HCT116 (cell line): ENCODE results near the gene RNF114. TPM values are rescaled to one million over a fixed set of nuclear protein-coding genes. Genes with fewer than 3 reads are reported as not detected.

Source experiments
- ATAC-seq: fragments of 200-7000 bp; cut with Tn5 transposase; 2 replicates; pipeline ENCODE4 v1.9.1; 2020; ENCODE audit warnings: mild to moderate bottlenecking, moderate library complexity
- BruUV-seq: library from RNA; stranded (reverse); fragments of 400-500 nt; replicated peaks from 2 replicates; lab custom pipeline; 2021; lab: Mats Ljungman, UMichigan
- CTCF ChIA-PET: fragments of 300-600 bp; sonication (Branson Sonifier 250); formaldehyde crosslinking; loops from one replicate; lab custom pipeline; 2021; ENCODE audit warnings: antibody characterized with exemption; lab: Charles Lee
- POLR2A ChIA-PET: fragments of 300-600, 350-600 bp; sonication (Branson Sonifier 250); formaldehyde crosslinking; loops from one replicate; lab custom pipeline; 2021; ENCODE audit warnings: antibody characterized with exemption; lab: Charles Lee
- RAD21 ChIA-PET, 2 experiments: fragments of 300-600 bp; sonication (Branson Sonifier 250); formaldehyde crosslinking; loops; one replicate each; lab custom pipeline; 2023; ENCODE audit warnings: low total read pairs in 2 of 2; ENCODE audit not compliant: uncharacterized antibody in 2 of 2, unreplicated experiment in 2 of 2, low non-redundant PET in 1 of 2; lab: Charles Lee
- DNase-seq: peaks from one replicate; pipeline ENCODE4 v3.0.0-alpha.2; 2010; ENCODE audit warnings: low read depth, low spot score
- H2AFZ ChIP-seq: fragments of 200-600 bp; shearing (Covaris generic), sonication (generic); 2 replicates; pipeline ENCODE4 v1.6.1; 2017; ENCODE audit warnings: low read depth, mixed run types, mixed read lengths, antibody characterized with exemption, low read length; ENCODE audit not compliant: poor library complexity, severe bottlenecking
- H3K27ac ChIP-seq: 2 replicates; pipeline ENCODE4 v1.5.1; 2012; ENCODE audit warnings: low read depth, low read length
- H3K27me3 ChIP-seq: fragments of 200-600 bp; sonication (generic); 2 replicates; pipeline ENCODE4 v1.6.1; 2016; ENCODE audit warnings: mixed run types, low read length, mixed read lengths; ENCODE audit not compliant: insufficient read depth
- H3K36me3 ChIP-seq, 2 experiments: fragments of 200-500 bp in 1 of 2; fragments of 200-600 bp in 1 of 2; sonication (Bioruptor generic) in 1 of 2; sonication (generic) in 1 of 2; 2 replicates each; pipeline versions ENCODE4 v1.5.1 to v1.6.1; 2014 to 2016; ENCODE audit warnings: low read length in 2 of 2, inconsistent platforms in 1 of 2, mixed read lengths in 1 of 2, mixed run types in 1 of 2; ENCODE audit not compliant: insufficient read depth in 2 of 2, control insufficient read depth in 1 of 2
- H3K4me1 ChIP-seq, 2 experiments: fragments of 200-600 bp in 1 of 2; sonication (generic) in 1 of 2; 2 replicates each; pipeline versions ENCODE4 v1.5.1 to v1.6.1; 2012 to 2017; ENCODE audit warnings: low read length in 2 of 2, inconsistent platforms in 1 of 2, mild to moderate bottlenecking in 1 of 2, mixed read lengths in 1 of 2, mixed run types in 1 of 2, moderate library complexity in 1 of 2; ENCODE audit not compliant: insufficient read depth in 2 of 2, control insufficient read depth in 1 of 2
- H3K4me2 ChIP-seq: fragments of 200-600 bp; sonication (generic); 2 replicates; pipeline ENCODE4 v1.6.1; 2017; ENCODE audit warnings: mixed run types, low read length, mixed read lengths
- H3K4me3 ChIP-seq, 2 experiments: fragments of 200-600 bp in 1 of 2; sonication (generic) in 1 of 2; replicated peaks in 1 of 2; 2 replicates each; pipeline ENCODE4 v1.5.1; 2011 to 2016; ENCODE audit warnings: low read length in 2 of 2, control low read depth in 1 of 2, low read depth in 1 of 2, mild to moderate bottlenecking in 1 of 2, mixed read lengths in 1 of 2, mixed run types in 1 of 2
- H3K79me2 ChIP-seq: fragments of 200-600 bp; sonication (generic); 2 replicates; pipeline ENCODE4 v1.6.1; 2017; ENCODE audit warnings: mild to moderate bottlenecking, mixed run types, low read length, moderate library complexity, mixed read lengths; ENCODE audit not compliant: insufficient read depth
- H3K9ac ChIP-seq: fragments of 200-600 bp; sonication (generic); 2 replicates; pipeline ENCODE4 v1.6.1; 2016; ENCODE audit warnings: low read length, mixed read lengths
- H3K9me2 ChIP-seq: fragments of 200-600 bp; sonication (generic), shearing (Covaris generic); 2 replicates; pipeline ENCODE4 v1.6.1; 2017; ENCODE audit warnings: mixed run types, mild to moderate bottlenecking, moderate library complexity; ENCODE audit not compliant: insufficient read depth
- H3K9me3 ChIP-seq, 2 experiments: fragments of 200-500 bp in 1 of 2; fragments of 200-600 bp in 1 of 2; sonication (Bioruptor generic) in 1 of 2; sonication (generic) in 1 of 2; 2 replicates each; pipeline ENCODE4 v1.6.1; 2014 to 2017; ENCODE audit warnings: low read length in 2 of 2, mixed read lengths in 2 of 2, inconsistent platforms in 1 of 2, low read depth in 1 of 2, mild to moderate bottlenecking in 1 of 2, mixed run types in 1 of 2, moderate library complexity in 1 of 2; ENCODE audit not compliant: control insufficient read depth in 1 of 2, insufficient read depth in 1 of 2
- H4K20me1 ChIP-seq: fragments of 200-600 bp; sonication (generic), shearing (Covaris generic); 2 replicates; pipeline ENCODE4 v1.6.1; 2017; ENCODE audit warnings: mixed run types, mild to moderate bottlenecking, moderate library complexity; ENCODE audit not compliant: insufficient read depth
- CEBPB ChIP-seq: IDR thresholded peaks from 2 replicates; pipeline ENCODE4 v1.6.1; 2012; ENCODE audit warnings: low read depth
- EGR1 ChIP-seq: IDR thresholded peaks from 2 replicates; pipeline ENCODE4 v1.6.1; 2012; ENCODE audit warnings: low read depth
- EZH2 ChIP-seq: fragments of 200-600 bp; sonication (generic); IDR thresholded peaks from 2 replicates; pipeline ENCODE4 v1.6.1; 2017; ENCODE audit warnings: antibody characterized with exemption, mixed run types
- FOSL1 ChIP-seq: IDR thresholded peaks from 2 replicates; pipeline ENCODE4 v1.6.1; 2012; ENCODE audit warnings: low read depth
- RAD21 ChIP-seq: IDR thresholded peaks from 2 replicates; pipeline ENCODE4 v1.6.1; 2012; ENCODE audit warnings: low read depth, mild to moderate bottlenecking
- SP1 ChIP-seq: IDR thresholded peaks from 2 replicates; pipeline ENCODE4 v1.6.1; 2012; ENCODE audit warnings: low read depth
- TCF7L2 ChIP-seq: IDR thresholded peaks from 2 replicates; pipeline ENCODE4 v1.7.0; 2011; ENCODE audit warnings: borderline replicate concordance, inconsistent platforms; ENCODE audit not compliant: insufficient read depth, insufficient read length; ENCODE audit errors: extremely low read depth
- YY1 ChIP-seq: IDR thresholded peaks from 2 replicates; pipeline ENCODE4 v1.6.1; 2011; ENCODE audit warnings: low read length, low read depth, moderate library complexity, mild to moderate bottlenecking; ENCODE audit not compliant: insufficient replicate concordance; ENCODE audit errors: extremely low read depth
- intact Hi-C: fragments of 100-400 bp; cut with micrococcal nuclease; formaldehyde crosslinking; loops from 2 replicates; pipeline ENCODE4 v1.10.0; 2022
- total RNA-seq: library from RNA; stranded (reverse); gene quantifications from one replicate; pipeline ENCODE4 v1.2.1, GENCODE V29; 2021; ENCODE audit not compliant: unreplicated experiment
- TF ChIP-seq, protein P1 (sequence below): IDR thresholded peaks from 2 replicates; pipeline ENCODE4 v1.6.1; 2012; ENCODE audit warnings: low read depth
- TF ChIP-seq, protein P2 (sequence below): IDR thresholded peaks from 2 replicates; pipeline ENCODE4 v1.6.1; 2011; ENCODE audit warnings: mild to moderate bottlenecking, low read length, moderate library complexity; ENCODE audit not compliant: insufficient replicate concordance; ENCODE audit errors: extremely low read depth
- TF ChIP-seq, protein P3 (sequence below): IDR thresholded peaks from 2 replicates; pipeline ENCODE4 v1.6.1; 2012

The RNF114 gene
- total RNA-seq, 1 experiment from 2014 or later = 66.8 TPM

DNA sequence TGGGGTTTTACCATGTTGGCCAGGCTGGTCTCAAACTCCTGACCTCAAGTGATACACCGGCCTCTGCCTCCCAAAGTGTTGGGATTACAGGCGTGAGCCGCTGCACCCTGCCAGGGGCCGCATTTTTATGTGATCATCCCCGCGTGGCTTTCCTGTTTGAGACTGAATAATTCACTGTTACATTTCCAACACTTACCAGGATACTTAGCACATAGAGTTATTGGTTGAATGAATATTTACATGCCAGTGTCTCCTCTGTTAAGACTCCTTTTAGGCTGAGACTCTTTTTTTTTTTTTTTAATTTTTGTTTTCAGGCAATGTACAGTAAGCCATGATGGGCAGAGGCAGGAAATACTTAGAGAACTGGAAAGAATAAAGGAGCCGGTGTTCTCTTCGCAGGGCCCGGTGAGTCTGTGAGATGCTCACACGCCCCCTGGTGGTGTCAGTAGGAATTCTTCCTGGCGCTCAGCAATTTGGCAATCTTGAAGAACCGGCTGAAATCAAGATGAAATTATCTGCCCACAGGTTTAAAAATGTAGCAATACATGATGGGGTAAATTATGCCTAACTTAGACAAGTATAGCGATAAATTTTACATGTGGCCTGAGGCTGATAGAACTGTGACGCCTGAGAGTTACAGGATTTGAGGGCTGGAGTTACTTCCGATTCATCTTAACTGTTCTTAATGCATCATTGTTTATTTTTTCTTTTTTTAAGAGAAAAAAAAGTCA, 7.6 kb upstream of the RNF114 start (continued):
- TF ChIP-seq, protein P1, sequence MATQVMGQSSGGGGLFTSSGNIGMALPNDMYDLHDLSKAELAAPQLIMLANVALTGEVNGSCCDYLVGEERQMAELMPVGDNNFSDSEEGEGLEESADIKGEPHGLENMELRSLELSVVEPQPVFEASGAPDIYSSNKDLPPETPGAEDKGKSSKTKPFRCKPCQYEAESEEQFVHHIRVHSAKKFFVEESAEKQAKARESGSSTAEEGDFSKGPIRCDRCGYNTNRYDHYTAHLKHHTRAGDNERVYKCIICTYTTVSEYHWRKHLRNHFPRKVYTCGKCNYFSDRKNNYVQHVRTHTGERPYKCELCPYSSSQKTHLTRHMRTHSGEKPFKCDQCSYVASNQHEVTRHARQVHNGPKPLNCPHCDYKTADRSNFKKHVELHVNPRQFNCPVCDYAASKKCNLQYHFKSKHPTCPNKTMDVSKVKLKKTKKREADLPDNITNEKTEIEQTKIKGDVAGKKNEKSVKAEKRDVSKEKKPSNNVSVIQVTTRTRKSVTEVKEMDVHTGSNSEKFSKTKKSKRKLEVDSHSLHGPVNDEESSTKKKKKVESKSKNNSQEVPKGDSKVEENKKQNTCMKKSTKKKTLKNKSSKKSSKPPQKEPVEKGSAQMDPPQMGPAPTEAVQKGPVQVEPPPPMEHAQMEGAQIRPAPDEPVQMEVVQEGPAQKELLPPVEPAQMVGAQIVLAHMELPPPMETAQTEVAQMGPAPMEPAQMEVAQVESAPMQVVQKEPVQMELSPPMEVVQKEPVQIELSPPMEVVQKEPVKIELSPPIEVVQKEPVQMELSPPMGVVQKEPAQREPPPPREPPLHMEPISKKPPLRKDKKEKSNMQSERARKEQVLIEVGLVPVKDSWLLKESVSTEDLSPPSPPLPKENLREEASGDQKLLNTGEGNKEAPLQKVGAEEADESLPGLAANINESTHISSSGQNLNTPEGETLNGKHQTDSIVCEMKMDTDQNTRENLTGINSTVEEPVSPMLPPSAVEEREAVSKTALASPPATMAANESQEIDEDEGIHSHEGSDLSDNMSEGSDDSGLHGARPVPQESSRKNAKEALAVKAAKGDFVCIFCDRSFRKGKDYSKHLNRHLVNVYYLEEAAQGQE = no peak
- TF ChIP-seq CEBPB (peak; percentile 74), EZH2 (no peak), RAD21 (peak; percentile 78), FOSL1 (no peak), EGR1 (no peak), TCF7L2 (peak; percentile 82)
- TF ChIP-seq, protein P2, sequence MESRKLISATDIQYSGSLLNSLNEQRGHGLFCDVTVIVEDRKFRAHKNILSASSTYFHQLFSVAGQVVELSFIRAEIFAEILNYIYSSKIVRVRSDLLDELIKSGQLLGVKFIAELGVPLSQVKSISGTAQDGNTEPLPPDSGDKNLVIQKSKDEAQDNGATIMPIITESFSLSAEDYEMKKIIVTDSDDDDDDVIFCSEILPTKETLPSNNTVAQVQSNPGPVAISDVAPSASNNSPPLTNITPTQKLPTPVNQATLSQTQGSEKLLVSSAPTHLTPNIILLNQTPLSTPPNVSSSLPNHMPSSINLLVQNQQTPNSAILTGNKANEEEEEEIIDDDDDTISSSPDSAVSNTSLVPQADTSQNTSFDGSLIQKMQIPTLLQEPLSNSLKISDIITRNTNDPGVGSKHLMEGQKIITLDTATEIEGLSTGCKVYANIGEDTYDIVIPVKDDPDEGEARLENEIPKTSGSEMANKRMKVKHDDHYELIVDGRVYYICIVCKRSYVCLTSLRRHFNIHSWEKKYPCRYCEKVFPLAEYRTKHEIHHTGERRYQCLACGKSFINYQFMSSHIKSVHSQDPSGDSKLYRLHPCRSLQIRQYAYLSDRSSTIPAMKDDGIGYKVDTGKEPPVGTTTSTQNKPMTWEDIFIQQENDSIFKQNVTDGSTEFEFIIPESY = no peak

DNA sequence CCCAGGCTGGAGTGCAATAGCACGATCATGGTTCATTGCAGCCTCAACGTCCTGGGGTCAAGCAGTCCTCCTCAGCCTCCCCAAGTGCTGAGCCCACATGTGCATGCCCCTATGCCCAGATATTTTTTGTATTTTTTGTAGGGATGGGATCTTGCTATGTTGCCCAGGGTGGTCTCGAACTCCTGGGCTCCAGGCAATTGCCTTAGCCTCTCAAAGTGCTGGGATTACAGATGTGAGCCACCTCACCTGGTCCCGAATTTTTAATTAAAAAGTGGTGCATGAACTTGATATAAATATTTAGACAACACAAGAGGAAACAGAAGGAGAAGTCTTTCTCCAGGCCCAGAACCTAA, 7.1 kb upstream of the RNF114 start:
- no peaks in the 10 kb centered on the region for H3K9me2 ChIP-seq
- H3K27ac ChIP-seq = no peak overlapping the region
- TF ChIP-seq, protein P3, sequence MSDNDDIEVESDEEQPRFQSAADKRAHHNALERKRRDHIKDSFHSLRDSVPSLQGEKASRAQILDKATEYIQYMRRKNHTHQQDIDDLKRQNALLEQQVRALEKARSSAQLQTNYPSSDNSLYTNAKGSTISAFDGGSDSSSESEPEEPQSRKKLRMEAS = no peak
- TF ChIP-seq CEBPB = no peak
- TF ChIP-seq YY1 = no peak
- TF ChIP-seq SP1 = no peak
- TF ChIP-seq, protein P1 = no peak

More for the DNA sequence above, 7.1 kb upstream of the RNF114 start:
- H3K4me1 ChIP-seq = peaks cover 7 to 10% of the 10 kb centered on the region in 2 experiments; a peak in 3 of 4 replicates
- no peaks in the 10 kb centered on the region for H4K20me1 ChIP-seq
- CTCF ChIA-PET = no interaction called here
- DNase-seq (no peak), ATAC-seq (no peak)
- no peak overlapping the region for H3K9ac ChIP-seq
- BruUV-seq = no TSS peak
- POLR2A ChIA-PET = no interaction called here
- no peaks in the 10 kb centered on the region for H3K79me2 ChIP-seq
- no peak overlapping the region for H3K4me3 ChIP-seq
- no peaks in the 10 kb centered on the region for H3K36me3 ChIP-seq
- intact Hi-C loops = no loop called here
- H3K9me3 ChIP-seq = no peaks in the 10 kb centered on the region
- RAD21 ChIA-PET = no interaction called here
- peak overlapping the region; percentile 53 for H2AFZ ChIP-seq
- no peaks in the 10 kb centered on the region for H3K27me3 ChIP-seq
- peak overlapping the region; percentile 57; the same call in 1 of the 2 replicates for H3K4me2 ChIP-seq
